GM10847 (cell line): ENCODE measurements around the gene SRRT.

Source experiments
- POLR2A ChIP-seq: IDR thresholded peaks from 2 replicates; pipeline ENCODE4 v1.6.1; 2011; ENCODE audit not compliant: insufficient read length; ENCODE audit errors: extremely low read depth

Gene SRRT

DNA sequence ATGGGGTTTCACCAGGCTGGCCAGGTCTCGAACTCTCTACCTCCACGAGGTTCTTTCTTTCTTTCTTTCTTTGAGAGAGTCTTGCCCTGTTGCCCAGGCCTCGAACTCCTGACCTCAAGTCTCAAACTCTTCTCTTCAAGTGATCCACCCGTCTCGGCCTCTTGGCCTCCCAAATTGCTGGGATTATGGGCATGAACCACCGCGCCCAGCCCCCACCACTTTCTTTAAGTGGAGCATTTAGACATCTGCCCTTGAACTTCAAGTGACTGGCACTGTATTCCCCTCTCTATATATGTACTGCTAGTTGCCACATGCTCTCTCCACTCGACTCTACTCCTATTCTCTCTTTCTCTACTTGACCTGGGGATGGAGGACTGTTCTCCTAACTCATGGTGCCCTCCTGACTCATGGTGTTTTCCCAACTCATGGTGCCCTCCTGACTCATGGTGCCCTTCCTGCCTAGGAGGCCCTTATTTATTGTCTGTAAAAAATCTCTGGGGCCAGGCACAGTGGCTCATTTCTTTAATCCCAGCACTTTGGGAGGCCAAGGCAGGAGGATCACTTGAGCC is 40.1 kb downstream of the SRRT start:
- TF ChIP-seq POLR2A: no peak

DNA sequence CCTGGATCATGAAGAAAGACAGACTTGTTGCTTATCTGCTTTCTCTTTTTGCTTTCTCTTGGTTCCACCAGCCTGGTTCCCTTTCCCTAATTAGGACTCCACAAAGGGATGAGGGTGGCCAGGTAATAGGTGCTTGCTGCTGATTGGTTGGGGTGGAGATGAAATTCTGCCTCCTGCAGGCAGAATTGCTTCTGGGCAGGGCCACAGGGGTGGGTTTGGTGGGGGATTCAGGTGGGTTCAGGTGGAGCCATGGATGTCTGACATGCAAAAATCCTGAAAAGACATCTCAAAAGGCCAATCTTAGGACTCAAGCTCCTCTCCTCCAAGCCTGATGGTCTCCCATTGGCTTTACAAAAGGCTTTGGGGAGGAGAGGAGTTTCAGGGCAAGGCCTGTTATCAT is 46.1 kb downstream of the SRRT start:
- TF ChIP-seq POLR2A: no peak

DNA sequence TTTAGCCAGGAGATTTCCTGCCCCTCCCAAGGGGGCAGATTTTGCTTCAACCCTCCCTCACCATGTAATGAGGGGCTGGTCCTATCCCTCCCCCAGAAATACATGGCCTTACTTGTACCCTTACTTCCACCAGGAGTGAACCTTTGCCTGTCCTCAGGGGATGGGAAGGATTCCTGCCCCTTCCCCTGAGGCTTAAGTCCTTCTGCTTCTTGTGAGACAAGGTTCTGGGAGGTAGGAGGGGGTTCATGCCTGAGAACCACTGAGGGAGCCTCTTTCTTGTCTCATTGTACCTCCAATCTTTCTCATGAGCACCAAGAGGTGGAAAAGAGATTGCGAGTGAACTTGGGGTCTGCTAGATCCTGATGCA is 54.9 kb downstream of the SRRT start:
- no peak for TF ChIP-seq POLR2A

DNA sequence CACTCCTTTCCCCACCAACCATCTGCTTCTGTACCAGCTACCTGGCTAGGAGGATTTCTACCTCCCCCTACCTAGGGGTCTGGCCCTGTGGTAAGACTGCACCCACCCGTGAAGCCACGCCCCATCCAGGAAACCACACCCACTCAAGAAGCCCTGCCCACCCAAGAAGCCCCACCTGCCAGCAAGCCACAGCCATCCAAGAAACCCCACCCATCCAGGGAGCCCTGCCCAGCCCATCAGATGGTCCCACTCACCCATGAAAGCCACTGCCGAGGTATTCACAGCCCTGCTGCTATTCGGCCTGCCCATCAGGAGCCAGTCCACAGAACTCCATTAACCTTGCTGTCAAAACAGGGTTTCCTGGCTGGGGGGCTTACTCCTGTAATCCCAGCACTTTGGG is 58.8 kb downstream of the SRRT start:
- TF ChIP-seq POLR2A: no peak
